Activated naive CD4-positive, alpha-beta T cell treated with anti-CD3 and anti-CD28 coated beads, Interleukin-2, amount 50 U/mL, for 24 hours (primary cell): ENCODE measurements around the gene KCNK5.

ENCODE experiments used
- H3K27ac Mint-ChIP-seq: one replicate; pipeline ENCODE4 v1.8.0; 2021; ENCODE audit warnings: mild to moderate bottlenecking, mixed read lengths
- H3K27me3 Mint-ChIP-seq: one replicate; pipeline ENCODE4 v1.8.0; 2021; ENCODE audit warnings: mixed read lengths
- H3K36me3 Mint-ChIP-seq: one replicate; pipeline ENCODE4 v1.8.0; 2021; ENCODE audit warnings: mixed read lengths
- H3K4me1 Mint-ChIP-seq: one replicate; pipeline ENCODE4 v1.8.0; 2021; ENCODE audit warnings: mixed read lengths
- H3K4me3 Mint-ChIP-seq: one replicate; pipeline ENCODE4 v1.8.0; 2021; ENCODE audit warnings: mild to moderate bottlenecking, mixed read lengths
- H3K9me3 Mint-ChIP-seq: one replicate; pipeline ENCODE4 v1.8.0; 2021; ENCODE audit warnings: mixed read lengths

KCNK5 gene

DNA sequence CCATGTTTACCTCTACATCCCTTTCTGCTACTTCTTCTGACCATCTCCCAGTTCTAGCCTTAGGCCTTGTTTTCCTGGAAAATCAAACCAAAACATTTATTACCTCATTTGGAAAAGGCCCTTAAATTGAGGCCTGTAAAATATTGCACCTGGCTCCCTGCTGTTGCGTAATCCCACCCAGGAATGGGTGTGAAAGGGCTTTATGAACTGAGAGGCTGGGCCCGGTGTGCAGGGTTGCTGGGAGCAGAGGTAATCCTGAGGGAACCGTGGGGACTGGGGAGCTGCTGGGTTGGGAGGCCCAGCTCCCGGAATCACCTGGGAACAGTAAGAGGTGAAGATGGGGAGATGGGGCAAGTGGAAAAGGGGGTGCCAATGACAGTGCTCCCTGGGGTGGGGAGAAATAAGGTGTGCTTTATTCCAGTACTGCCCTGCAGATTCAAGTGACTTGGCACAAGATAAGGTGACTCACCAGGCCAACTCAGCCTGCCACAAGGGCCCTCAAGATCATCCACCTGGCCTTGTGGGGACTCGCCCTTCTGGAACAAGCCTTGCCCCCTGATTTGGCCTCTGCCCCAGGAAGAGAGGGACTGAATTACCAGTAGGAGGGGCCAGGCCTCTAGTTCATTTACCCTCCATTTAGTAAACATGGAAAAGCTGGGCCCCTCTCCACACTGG lies 44.2 kb downstream of the KCNK5 start:
- Mint-ChIP-seq H3K27ac (no peak overlapping the region), H3K4me3 (no peak overlapping the region), H3K9me3 (no peaks in the 10 kb centered on the region), H3K27me3 (no peaks in the 10 kb centered on the region), H3K36me3 (no peaks in the 10 kb centered on the region), H3K4me1 (peaks cover 6% of the 10 kb centered on the region)

- H3K4me1 Mint-ChIP-seq: no peaks in the 10 kb centered on the region
- peaks cover 2% of the 10 kb centered on the region for H3K9me3 Mint-ChIP-seq
- no peaks in the 10 kb centered on the region for H3K27me3 Mint-ChIP-seq
- peaks cover 2% of the 10 kb centered on the region for H3K36me3 Mint-ChIP-seq
- H3K4me3 Mint-ChIP-seq: no peak overlapping the region
- no peak overlapping the region for H3K27ac Mint-ChIP-seq
Observed at GRCh38 chr6:39182604-39183003, 46.7 kb downstream of the KCNK5 start.

DNA sequence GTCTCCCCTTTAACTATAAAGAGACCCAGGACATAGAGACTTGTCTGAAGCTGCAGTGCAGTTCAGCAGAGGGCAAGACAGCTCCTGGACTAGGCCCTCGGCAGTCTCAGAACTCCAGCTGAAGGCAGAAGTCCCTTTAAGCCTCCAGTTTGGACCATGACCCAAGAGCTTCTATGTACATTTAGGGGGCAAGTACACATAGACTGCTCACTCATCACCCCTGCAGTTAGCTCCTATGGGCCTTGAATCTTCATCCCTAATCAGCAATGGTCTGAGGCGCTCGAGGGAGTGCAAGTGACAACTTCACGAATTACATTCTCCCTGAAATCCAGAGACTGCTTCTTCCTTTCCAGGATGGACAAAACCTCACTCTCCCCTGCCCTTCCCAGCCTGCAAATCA lies 47.4 kb downstream of the KCNK5 start:
- Mint-ChIP-seq H3K27me3 (no peaks in the 10 kb centered on the region), H3K27ac (no peak overlapping the region), H3K4me3 (no peak overlapping the region)

DNA sequence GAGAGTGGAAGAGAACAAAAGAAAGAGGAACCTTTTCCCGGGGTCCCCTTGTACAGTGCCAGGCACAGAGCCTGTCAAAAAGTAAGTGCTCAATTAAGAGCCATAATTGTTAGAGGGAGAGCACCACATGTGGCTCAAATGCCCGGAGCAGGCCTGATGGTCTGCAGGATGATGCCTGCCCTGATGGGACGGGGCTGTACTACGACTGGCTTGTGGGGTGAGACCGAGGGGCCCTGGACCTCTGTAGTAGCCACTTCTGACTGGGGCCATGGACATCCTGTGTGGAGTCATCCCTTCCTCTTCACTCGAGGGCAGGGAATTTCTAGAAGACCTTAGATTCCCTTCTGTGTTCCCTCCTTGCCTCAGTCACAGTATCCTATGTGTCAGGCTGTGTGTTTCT lies 47.9 kb downstream of the KCNK5 start:
- Mint-ChIP-seq H3K4me1 (no peaks in the 10 kb centered on the region), H3K36me3 (peaks cover 7% of the 10 kb centered on the region), H3K4me3 (no peak overlapping the region), H3K9me3 (peaks cover 12% of the 10 kb centered on the region), H3K27ac (no peak overlapping the region), H3K27me3 (no peaks in the 10 kb centered on the region)

More for the DNA sequence above, 47.4 kb downstream of the KCNK5 start:
- peaks cover 10% of the 10 kb centered on the region for H3K9me3 Mint-ChIP-seq
- H3K36me3 Mint-ChIP-seq: peaks cover 5% of the 10 kb centered on the region
- H3K4me1 Mint-ChIP-seq: no peaks in the 10 kb centered on the region

GRCh38 chr6:39178804-39179203 lies 50.5 kb downstream of the KCNK5 start:
- Mint-ChIP-seq H3K4me3 (no peak overlapping the region), H3K9me3 (peaks cover 12% of the 10 kb centered on the region), H3K27me3 (no peaks in the 10 kb centered on the region), H3K36me3 (peaks cover 9% of the 10 kb centered on the region), H3K4me1 (no peaks in the 10 kb centered on the region), H3K27ac (no peak overlapping the region)

DNA sequence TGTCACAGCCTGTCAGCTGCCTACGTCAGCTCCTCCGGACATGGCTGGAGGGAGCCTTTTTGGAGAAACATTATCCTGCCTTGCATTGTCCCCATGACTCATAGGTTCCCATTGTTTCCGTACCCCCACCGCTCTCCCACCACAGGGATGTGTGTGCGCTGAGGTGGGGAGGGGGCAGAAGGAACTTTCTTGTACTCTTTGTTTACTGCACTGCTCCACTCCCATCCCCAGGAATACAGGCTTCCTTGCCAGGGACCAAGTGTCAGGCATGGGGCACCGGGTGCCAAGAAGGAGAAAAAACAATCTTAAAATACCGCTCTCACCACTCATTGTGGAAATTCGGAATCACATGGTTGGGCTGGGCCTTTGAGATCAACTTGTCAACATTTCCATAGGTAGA lies 51.0 kb downstream of the KCNK5 start:
- no peaks in the 10 kb centered on the region for H3K4me1 Mint-ChIP-seq
- no peak overlapping the region for H3K4me3 Mint-ChIP-seq

GRCh38 chr6:39177130-39177529 lies 52.1 kb downstream of the KCNK5 start:
- Mint-ChIP-seq H3K27me3 (no peaks in the 10 kb centered on the region), H3K4me3 (no peak overlapping the region), H3K36me3 (peaks cover 9% of the 10 kb centered on the region), H3K27ac (no peak overlapping the region), H3K4me1 (no peaks in the 10 kb centered on the region), H3K9me3 (peaks cover 12% of the 10 kb centered on the region)

More for the DNA sequence above, 51.0 kb downstream of the KCNK5 start:
- no peak overlapping the region for H3K27ac Mint-ChIP-seq
- peaks cover 9% of the 10 kb centered on the region for H3K36me3 Mint-ChIP-seq
- H3K27me3 Mint-ChIP-seq: no peaks in the 10 kb centered on the region
- H3K9me3 Mint-ChIP-seq: peaks cover 12% of the 10 kb centered on the region

- H3K27ac Mint-ChIP-seq: no peak overlapping the region
- H3K4me1 Mint-ChIP-seq: no peaks in the 10 kb centered on the region
Observed at GRCh38 chr6:39173270-39173669, 56.0 kb downstream of the KCNK5 start.

DNA sequence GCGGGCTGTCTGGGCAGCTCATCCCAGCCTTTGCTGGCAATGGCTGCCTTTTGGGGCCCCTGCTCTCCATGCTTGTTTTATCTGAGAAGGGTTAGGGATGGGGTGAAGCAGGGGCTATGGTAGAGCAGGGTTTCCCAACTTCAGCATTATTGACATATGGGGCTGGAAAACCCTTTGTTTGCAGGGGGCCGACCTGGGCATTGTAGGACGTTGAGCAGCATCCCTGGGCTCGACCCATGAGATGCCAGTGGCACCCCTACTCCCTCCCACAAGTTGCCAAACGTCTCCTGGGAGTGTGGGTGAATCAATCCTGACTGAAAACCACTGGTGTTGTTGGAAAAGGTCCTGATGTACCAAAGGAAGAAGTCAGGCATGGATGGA lies 56.9 kb downstream of the KCNK5 start:
- H3K27me3 Mint-ChIP-seq: no peaks in the 10 kb centered on the region
- H3K4me3 Mint-ChIP-seq: no peak overlapping the region
- peaks cover 5% of the 10 kb centered on the region for H3K36me3 Mint-ChIP-seq
- no peak overlapping the region for H3K27ac Mint-ChIP-seq
- peaks cover 8% of the 10 kb centered on the region for H3K9me3 Mint-ChIP-seq
- no peaks in the 10 kb centered on the region for H3K4me1 Mint-ChIP-seq

More at GRCh38 chr6:39173270-39173669, 56.0 kb downstream of the KCNK5 start:
- peaks cover 12% of the 10 kb centered on the region for H3K9me3 Mint-ChIP-seq
- no peaks in the 10 kb centered on the region for H3K27me3 Mint-ChIP-seq
- H3K36me3 Mint-ChIP-seq: peaks cover 9% of the 10 kb centered on the region
- H3K4me3 Mint-ChIP-seq: no peak overlapping the region

- no peak overlapping the region for H3K27ac Mint-ChIP-seq
- H3K36me3 Mint-ChIP-seq: peaks cover 3% of the 10 kb centered on the region
- H3K9me3 Mint-ChIP-seq: peaks cover 1% of the 10 kb centered on the region
- H3K27me3 Mint-ChIP-seq: no peaks in the 10 kb centered on the region
- peaks cover 1% of the 10 kb centered on the region for H3K4me1 Mint-ChIP-seq
- no peak overlapping the region for H3K4me3 Mint-ChIP-seq
Observed at GRCh38 chr6:39171489-39172376, 57.5 kb downstream of the KCNK5 start.

- Mint-ChIP-seq H3K4me1 (peaks cover 5% of the 10 kb centered on the region), H3K36me3 (peaks cover 2% of the 10 kb centered on the region), H3K27ac (no peak overlapping the region), H3K27me3 (no peaks in the 10 kb centered on the region), H3K4me3 (no peak overlapping the region), H3K9me3 (no peaks in the 10 kb centered on the region)
Observed at GRCh38 chr6:39170860-39171259, 58.4 kb downstream of the KCNK5 start.

- peaks cover 2% of the 10 kb centered on the region for H3K36me3 Mint-ChIP-seq
- H3K4me1 Mint-ChIP-seq: peaks cover 5% of the 10 kb centered on the region
- no peak overlapping the region for H3K27ac Mint-ChIP-seq
- H3K9me3 Mint-ChIP-seq: no peaks in the 10 kb centered on the region
- H3K4me3 Mint-ChIP-seq: no peak overlapping the region
- H3K27me3 Mint-ChIP-seq: no peaks in the 10 kb centered on the region
Observed at GRCh38 chr6:39170389-39170788, 58.9 kb downstream of the KCNK5 start.

- H3K4me1 Mint-ChIP-seq: peaks cover 5% of the 10 kb centered on the region
- peak overlapping the region; percentile 27 for H3K27ac Mint-ChIP-seq
- no peaks in the 10 kb centered on the region for H3K9me3 Mint-ChIP-seq
- H3K36me3 Mint-ChIP-seq: peaks cover 1% of the 10 kb centered on the region
- H3K4me3 Mint-ChIP-seq: no peak overlapping the region
- H3K27me3 Mint-ChIP-seq: no peaks in the 10 kb centered on the region
Observed at GRCh38 chr6:39169448-39170344, 59.6 kb downstream of the KCNK5 start.

GRCh38 chr6:39167866-39168625 lies 61.2 kb downstream of the KCNK5 start:
- Mint-ChIP-seq H3K27ac (no peak overlapping the region), H3K27me3 (no peaks in the 10 kb centered on the region), H3K4me3 (no peak overlapping the region), H3K9me3 (no peaks in the 10 kb centered on the region), H3K4me1 (peaks cover 5% of the 10 kb centered on the region), H3K36me3 (no peaks in the 10 kb centered on the region)

GRCh38 chr6:39167321-39167720 lies 62.0 kb downstream of the KCNK5 start:
- H3K4me3 Mint-ChIP-seq: no peak overlapping the region
- no peaks in the 10 kb centered on the region for H3K9me3 Mint-ChIP-seq
- H3K36me3 Mint-ChIP-seq: no peaks in the 10 kb centered on the region
- no peak overlapping the region for H3K27ac Mint-ChIP-seq
- H3K4me1 Mint-ChIP-seq: peaks cover 5% of the 10 kb centered on the region
- no peaks in the 10 kb centered on the region for H3K27me3 Mint-ChIP-seq
